Astrocyte (in vitro differentiated cells and primary cell): ENCODE measurements around the gene MFAP1. TPM values are rescaled to one million over a fixed set of nuclear protein-coding genes. Genes with fewer than 3 reads are reported as not detected.

Source experiments
- DNase-seq: peaks from one replicate; pipeline ENCODE4 v3.0.0-alpha.2; 2010; ENCODE audit warnings: low read depth
- FAIRE-seq: peaks from 2 replicates; lab custom pipeline; 2011; peaks lifted over from hg19 to GRCh38; lab: Jason Lieb, UNC
- H2AFZ ChIP-seq: 2 replicates; pipeline ENCODE4 v1.6.0; 2012; ENCODE audit warnings: low read depth, low read length, inconsistent platforms
- H3K27ac ChIP-seq: 2 replicates; pipeline ENCODE4 v1.5.1; 2011; ENCODE audit warnings: low read depth, low read length, inconsistent platforms
- H3K27me3 ChIP-seq: 2 replicates; pipeline ENCODE4 v1.6.0; 2011; ENCODE audit warnings: low read length, inconsistent platforms; ENCODE audit not compliant: insufficient read depth
- H3K36me3 ChIP-seq: 2 replicates; pipeline ENCODE4 v1.5.1; 2011; ENCODE audit warnings: low read length, inconsistent platforms; ENCODE audit not compliant: insufficient read depth
- H3K4me1 ChIP-seq: 2 replicates; pipeline ENCODE4 v1.5.1; 2011; ENCODE audit warnings: low read length, inconsistent platforms; ENCODE audit not compliant: insufficient read depth
- H3K4me2 ChIP-seq: 2 replicates; pipeline ENCODE4 v1.6.0; 2012; ENCODE audit warnings: low read length, inconsistent platforms
- H3K4me3 ChIP-seq: 2 replicates; pipeline ENCODE4 v1.5.1; 2011; ENCODE audit warnings: low read depth, mild to moderate bottlenecking, low read length, inconsistent platforms; ENCODE audit not compliant: insufficient read depth
- H3K79me2 ChIP-seq: 2 replicates; pipeline ENCODE4 v1.6.0; 2012; ENCODE audit warnings: mild to moderate bottlenecking, low read length, inconsistent platforms; ENCODE audit not compliant: insufficient read depth
- H3K9ac ChIP-seq: 2 replicates; pipeline ENCODE4 v1.6.0; 2012; ENCODE audit warnings: mild to moderate bottlenecking, low read length, inconsistent platforms
- H3K9me3 ChIP-seq: 2 replicates; pipeline ENCODE4 v1.5.1; 2012; ENCODE audit warnings: low read depth, mild to moderate bottlenecking, low read length, inconsistent platforms; ENCODE audit not compliant: insufficient read depth
- H4K20me1 ChIP-seq: 2 replicates; pipeline ENCODE4 v1.6.0; 2012; ENCODE audit warnings: low read length, inconsistent platforms; ENCODE audit not compliant: insufficient read depth
- H3K27ac Mint-ChIP-seq: one replicate; pipeline ENCODE4 v1.8.0; 2021; ENCODE audit warnings: mild to moderate bottlenecking, mixed read lengths; ENCODE audit not compliant: unreplicated experiment
- H3K27me3 Mint-ChIP-seq: one replicate; pipeline ENCODE4 v1.8.0; 2021; ENCODE audit warnings: low read depth, mixed read lengths; ENCODE audit not compliant: unreplicated experiment
- H3K36me3 Mint-ChIP-seq: one replicate; pipeline ENCODE4 v1.8.0; 2021; ENCODE audit warnings: low read depth, mixed read lengths; ENCODE audit not compliant: unreplicated experiment
- H3K4me1 Mint-ChIP-seq: one replicate; pipeline ENCODE4 v1.8.0; 2021; ENCODE audit warnings: low read depth, mixed read lengths; ENCODE audit not compliant: unreplicated experiment
- H3K4me3 Mint-ChIP-seq: one replicate; pipeline ENCODE4 v1.8.0; 2021; ENCODE audit warnings: mild to moderate bottlenecking, moderate library complexity, mixed read lengths; ENCODE audit not compliant: unreplicated experiment
- H3K9me3 Mint-ChIP-seq: one replicate; pipeline ENCODE4 v1.8.0; 2021; ENCODE audit warnings: mild to moderate bottlenecking, mixed read lengths; ENCODE audit not compliant: unreplicated experiment
- CTCF ChIP-seq: IDR thresholded peaks from 2 replicates; pipeline ENCODE4 v1.5.1; 2011; ENCODE audit warnings: low read depth, mild to moderate bottlenecking, inconsistent platforms, low read length, moderate library complexity; ENCODE audit not compliant: insufficient read depth
- EZH2 ChIP-seq: IDR thresholded peaks from 2 replicates; pipeline ENCODE4 v1.6.1; 2012; ENCODE audit warnings: mild to moderate bottlenecking, low read length, inconsistent platforms; ENCODE audit not compliant: insufficient read depth
- total RNA-seq: library from RNA; stranded (reverse); gene quantifications from 2 replicates; pipeline ENCODE4 v1.2.1, GENCODE V29; 2021

The MFAP1 gene
- total RNA-seq, 1 donor from 2014 or later = 33.1 TPM

GRCh38 chr15:43776718-43777266 is 47.7 kb downstream of the MFAP1 start, which contains the start of gene ELL3:
Gene ELL3, minus strand, starts transcription at chr15:43776966. Its CDS starts 65 bp downstream, at chr15:43776901.
- Histone ChIP-seq H3K9me3 (no peaks in the 10 kb centered on the region), H3K4me1 (peaks cover 8% of the 10 kb centered on the region), H3K27ac (peak within 1 kb of the TSS; percentile 25), H3K9ac (peak within 1 kb of the TSS; percentile 75), H3K36me3 (peaks cover 19% of the 10 kb centered on the region), H3K4me2 (peak within 1 kb of the TSS; percentile 93), H4K20me1 (peaks cover 18% of the 10 kb centered on the region), H3K79me2 (no peaks in the 10 kb centered on the region), H3K27me3 (no peaks in the 10 kb centered on the region), H3K4me3 (peak within 1 kb of the TSS; percentile 81), H2AFZ (peak within 1 kb of the TSS; percentile 89)
- H3K27ac Mint-ChIP-seq = peak within 1 kb of the TSS; percentile 53
- TF ChIP-seq EZH2 (no peak), CTCF (no peak)
- H3K9me3 Mint-ChIP-seq = peaks cover 3% of the 10 kb centered on the region
- DNase-seq (no peak), FAIRE-seq (no peak)
- H3K27me3 Mint-ChIP-seq = no peaks in the 10 kb centered on the region
- H3K36me3 Mint-ChIP-seq = peaks cover 5% of the 10 kb centered on the region
- peak within 1 kb of the TSS; percentile 82 for H3K4me3 Mint-ChIP-seq
- H3K4me1 Mint-ChIP-seq = no peaks in the 10 kb centered on the region

GRCh38 chr15:43776101-43776717 is 48.3 kb downstream of the MFAP1 start:
- Mint-ChIP-seq H3K36me3 (peaks cover 5% of the 10 kb centered on the region), H3K9me3 (peaks cover 3% of the 10 kb centered on the region), H3K27me3 (no peaks in the 10 kb centered on the region), H3K27ac (peak overlapping the region; percentile 53), H3K4me3 (peak overlapping the region; percentile 82), H3K4me1 (no peaks in the 10 kb centered on the region)
- Histone ChIP-seq H2AFZ (peak overlapping the region; percentile 30), H3K27ac (no peak overlapping the region), H3K4me2 (peak overlapping the region; percentile 93), H4K20me1 (peaks cover 24% of the 10 kb centered on the region), H3K27me3 (no peaks in the 10 kb centered on the region), H3K9me3 (no peaks in the 10 kb centered on the region), H3K79me2 (no peaks in the 10 kb centered on the region), H3K9ac (peak overlapping the region; percentile 75), H3K4me1 (peaks cover 8% of the 10 kb centered on the region), H3K4me3 (peak overlapping the region; percentile 81), H3K36me3 (peaks cover 25% of the 10 kb centered on the region)
- DNase-seq = no peak
- FAIRE-seq = no peak
- TF ChIP-seq EZH2 = no peak

- Histone ChIP-seq H3K27ac (no peak overlapping the region), H3K79me2 (no peaks in the 10 kb centered on the region), H3K4me2 (peak overlapping the region; percentile 93), H3K4me3 (no peak overlapping the region), H3K36me3 (peaks cover 31% of the 10 kb centered on the region), H3K9ac (no peak overlapping the region), H3K27me3 (no peaks in the 10 kb centered on the region), H3K4me1 (peaks cover 8% of the 10 kb centered on the region), H4K20me1 (peaks cover 29% of the 10 kb centered on the region), H3K9me3 (no peaks in the 10 kb centered on the region), H2AFZ (no peak overlapping the region)
- Mint-ChIP-seq H3K4me3 (peak overlapping the region; percentile 82), H3K27ac (peak overlapping the region; percentile 64), H3K4me1 (no peaks in the 10 kb centered on the region), H3K9me3 (no peaks in the 10 kb centered on the region), H3K36me3 (peaks cover 8% of the 10 kb centered on the region), H3K27me3 (no peaks in the 10 kb centered on the region)
- TF ChIP-seq CTCF (peak; percentile 29), EZH2 (no peak)
- DNase-seq = peak; percentile 34
- FAIRE-seq = no peak
These were observed 49.0 kb downstream of the MFAP1 start for GRCh38 chr15:43775411-43775965.
